SU-DHL-6 (cell line): ENCODE measurements around the gene TMEM11.

Source experiments
- H2AFZ ChIP-seq: fragments of 200-600 bp; sonication (generic); 2 replicates; pipeline ENCODE4 v1.6.1; 2014; ENCODE audit warnings: low read depth, mild to moderate bottlenecking, moderate library complexity, mixed read lengths, antibody characterized with exemption, low read length; ENCODE audit not compliant: severe bottlenecking
- H3F3A ChIP-seq: fragments of 200-600 bp; shearing (Covaris generic); 2 replicates; pipeline ENCODE4 v1.6.0; 2016; ENCODE audit warnings: antibody characterized with exemption, mild to moderate bottlenecking; ENCODE audit not compliant: insufficient read depth
- H3K27ac ChIP-seq: fragments of 200-600 bp; sonication (generic); 2 replicates; pipeline ENCODE4 v1.5.1; 2016; ENCODE audit warnings: low read depth, mild to moderate bottlenecking, low read length, moderate library complexity, mixed read lengths
- H3K27me3 ChIP-seq: fragments of 200-600 bp; sonication (generic), shearing (Covaris generic); 2 replicates; pipeline ENCODE4 v1.6.0; 2014; ENCODE audit warnings: mild to moderate bottlenecking, low read length
- H3K36me3 ChIP-seq: fragments of 200-600 bp; sonication (generic); 2 replicates; pipeline ENCODE4 v1.6.1; 2014; ENCODE audit warnings: mild to moderate bottlenecking, low read length, mixed read lengths
- H3K4me2 ChIP-seq: fragments of 300-600, 200-600 bp; shearing (Covaris generic), sonication (generic); 2 replicates; pipeline ENCODE4 v1.6.0; 2014; ENCODE audit warnings: low read length, low read depth, mild to moderate bottlenecking; ENCODE audit not compliant: poor library complexity, severe bottlenecking
- H3K4me3 ChIP-seq: fragments of 200-600 bp; sonication (generic); 2 replicates; pipeline ENCODE4 v1.5.1; 2014; ENCODE audit warnings: antibody characterized with exemption, low read length, mild to moderate bottlenecking, mixed read lengths; ENCODE audit not compliant: insufficient read depth, poor library complexity, severe bottlenecking
- H3K79me2 ChIP-seq: fragments of 200-600 bp; sonication (generic); 2 replicates; pipeline ENCODE4 v1.6.1; 2014; ENCODE audit warnings: mild to moderate bottlenecking, low read length, moderate library complexity; ENCODE audit not compliant: insufficient read depth
- H3K9ac ChIP-seq: fragments of 200-600 bp; sonication (generic); 2 replicates; pipeline ENCODE4 v1.7.0; 2014; ENCODE audit warnings: mild to moderate bottlenecking, low read length
- H3K9me2 ChIP-seq: fragments of 200-600 bp; sonication (generic); replicated peaks from 2 replicates; pipeline ENCODE4 v1.6.1; 2014; ENCODE audit warnings: low read length; ENCODE audit not compliant: insufficient read depth
- H3K9me3 ChIP-seq: fragments of 200-600 bp; sonication (generic); 2 replicates; pipeline ENCODE4 v1.6.1; 2014; ENCODE audit warnings: low read length, mixed read lengths; ENCODE audit not compliant: insufficient read depth
- H4K20me1 ChIP-seq: fragments of 200-600 bp; sonication (generic); 2 replicates; pipeline ENCODE4 v1.6.1; 2014; ENCODE audit warnings: low read depth, mild to moderate bottlenecking, antibody characterized with exemption, low read length, moderate library complexity, mixed read lengths
- CTCF ChIP-seq: fragments of 200-600 bp; sonication (generic); IDR thresholded peaks from one replicate; pipeline ENCODE4 v1.5.1; 2017; ENCODE audit warnings: antibody characterized with exemption, mild to moderate bottlenecking, low read length, moderate library complexity; ENCODE audit not compliant: insufficient read depth, poor library complexity, severe bottlenecking
- EZH2phosphoT487 ChIP-seq: fragments of 200-600 bp; sonication (generic), shearing (Covaris generic); conservative IDR thresholded peaks from 2 replicates; pipeline ENCODE4 v1.6.1; 2018; ENCODE audit warnings: mild to moderate bottlenecking, antibody characterized with exemption, low read length, moderate library complexity, mixed read lengths

The TMEM11 gene

GRCh38 chr17:21201298-21201595 lies 12.7 kb downstream of the TMEM11 start:
- peaks cover 7% of the 10 kb centered on the region; the same call in 1 of the 2 replicates for H4K20me1 ChIP-seq
- no peak for TF ChIP-seq EZH2phosphoT487
- no peak for TF ChIP-seq CTCF
- peaks cover 68% of the 10 kb centered on the region for H3K79me2 ChIP-seq
- no peak overlapping the region for H3K4me3 ChIP-seq
- H3K9me2 ChIP-seq: no peaks in the 10 kb centered on the region
- no peak overlapping the region for H3K9ac ChIP-seq
- no peaks in the 10 kb centered on the region for H3K9me3 ChIP-seq
- H3K4me2 ChIP-seq: no peak overlapping the region
- no peak overlapping the region for H3K27ac ChIP-seq
- no peaks in the 10 kb centered on the region for H3K27me3 ChIP-seq
- no peak overlapping the region for H2AFZ ChIP-seq
- no peaks in the 10 kb centered on the region for H3K36me3 ChIP-seq
- H3F3A ChIP-seq: no peaks in the 10 kb centered on the region

- Histone ChIP-seq H3K4me2 (no peak overlapping the region), H3K27ac (no peak overlapping the region), H2AFZ (no peak overlapping the region), H3K36me3 (no peaks in the 10 kb centered on the region), H3K79me2 (peaks cover 63% of the 10 kb centered on the region), H3K9me3 (no peaks in the 10 kb centered on the region), H3F3A (no peaks in the 10 kb centered on the region), H3K9ac (no peak overlapping the region), H3K27me3 (no peaks in the 10 kb centered on the region), H3K4me3 (no peak overlapping the region), H4K20me1 (peaks cover 7% of the 10 kb centered on the region; the same call in 1 of the 2 replicates), H3K9me2 (no peaks in the 10 kb centered on the region)
- TF ChIP-seq EZH2phosphoT487 (no peak), CTCF (no peak)
Measured at GRCh38 chr17:21200590-21201297, 13.2 kb downstream of the TMEM11 start.

GRCh38 chr17:21199856-21200255 lies 14.1 kb downstream of the TMEM11 start:
- Histone ChIP-seq H3K4me3 (no peak overlapping the region), H3K36me3 (no peaks in the 10 kb centered on the region), H3K9me3 (no peaks in the 10 kb centered on the region), H3K27ac (no peak overlapping the region), H3K79me2 (peaks cover 55% of the 10 kb centered on the region), H4K20me1 (peaks cover 6% of the 10 kb centered on the region; the same call in 1 of the 2 replicates), H2AFZ (no peak overlapping the region), H3K9ac (no peak overlapping the region), H3K9me2 (no peaks in the 10 kb centered on the region), H3K27me3 (no peaks in the 10 kb centered on the region), H3K4me2 (no peak overlapping the region), H3F3A (no peaks in the 10 kb centered on the region; the same call in 1 of the 2 replicates)
- no peak for TF ChIP-seq EZH2phosphoT487
- TF ChIP-seq CTCF: no peak
